Upper lobe of right lung (tissue), 1 donor: ENCODE measurements around the gene STH. TPM values are rescaled to one million over a fixed set of nuclear protein-coding genes. Genes with fewer than 3 reads are reported as not detected.

Experiments
- ATAC-seq: fragments of 200-7000 bp; cut with Tn5 transposase; one replicate; pipeline ENCODE4 v1.9.1; 2020; ENCODE audit warnings: mild to moderate bottlenecking, moderate library complexity
- DNase-seq: peaks from one replicate; pipeline ENCODE4 v3.0.0-alpha.2; 2020
- H3K27ac ChIP-seq: fragments of 200-600 bp; one replicate; pipeline ENCODE4 v1.8.0; 2022
- H3K27me3 ChIP-seq: fragments of 200-600 bp; one replicate; pipeline ENCODE4 v1.8.0; 2022; ENCODE audit warnings: mild to moderate bottlenecking
- H3K36me3 ChIP-seq: fragments of 200-600 bp; one replicate; pipeline ENCODE4 v1.8.0; 2022
- H3K4me1 ChIP-seq: fragments of 200-600 bp; one replicate; pipeline ENCODE4 v1.8.0; 2022
- H3K4me3 ChIP-seq: fragments of 200-600 bp; one replicate; pipeline ENCODE4 v1.8.0; 2022; ENCODE audit warnings: mild to moderate bottlenecking
- H3K9me3 ChIP-seq: fragments of 200-600 bp; one replicate; pipeline ENCODE4 v1.8.0; 2022
- CTCF ChIP-seq: fragments of 200-600 bp; IDR thresholded peaks from one replicate; pipeline ENCODE4 v1.8.0; 2022; ENCODE audit warnings: antibody characterized with exemption
- intact Hi-C: fragments of 100-400 bp; cut with DNase I; formaldehyde crosslinking; loops from one replicate; pipeline ENCODE4 v1.11.0; 2022
- total RNA-seq: library from RNA; stranded (reverse); fragmentation: NEBNext Ultra II Directional; extraction: Animal tissue kit (Norgen Biotek cat#: 25700); gene quantifications from one replicate; pipeline ENCODE4 v1.2.1, GENCODE V29; 2021
- donor health status: DM: no; HTN: yes; CAD: no; lungs with severe emphysema.

Gene STH
- total RNA-seq, 1 donor from 2014 or later, result not detected

GRCh38 chr17:45982791-45983613, 16.0 kb upstream of the STH start:
- ATAC-seq, result no peak
- no peaks in the 10 kb centered on the region for H3K27me3 ChIP-seq

GRCh38 chr17:45983614-45984310, 15.3 kb upstream of the STH start:
- intact Hi-C loops, result no loop called here
- H3K27ac ChIP-seq, result no peak overlapping the region
- H3K4me1 ChIP-seq, result no peaks in the 10 kb centered on the region
- DNase-seq (no peak), ATAC-seq (no peak)
- H3K36me3 ChIP-seq, result no peaks in the 10 kb centered on the region
- no peaks in the 10 kb centered on the region for H3K9me3 ChIP-seq
- no peak for TF ChIP-seq CTCF
- no peak overlapping the region for H3K4me3 ChIP-seq
- no peaks in the 10 kb centered on the region for H3K27me3 ChIP-seq

More at GRCh38 chr17:45982791-45983613, 16.0 kb upstream of the STH start:
- Histone ChIP-seq H3K27ac (no peak overlapping the region), H3K4me3 (no peak overlapping the region), H3K9me3 (no peaks in the 10 kb centered on the region), H3K36me3 (no peaks in the 10 kb centered on the region), H3K4me1 (no peaks in the 10 kb centered on the region)
- intact Hi-C loops, result no loop called here
- no peak for TF ChIP-seq CTCF
- no peak for DNase-seq

- intact Hi-C loops, result no loop called here
- Histone ChIP-seq H3K4me1 (no peaks in the 10 kb centered on the region), H3K36me3 (no peaks in the 10 kb centered on the region), H3K4me3 (no peak overlapping the region), H3K27ac (no peak overlapping the region), H3K9me3 (no peaks in the 10 kb centered on the region), H3K27me3 (no peaks in the 10 kb centered on the region)
- no peak for DNase-seq
- ATAC-seq, result no peak
- TF ChIP-seq CTCF, result no peak
Measured at GRCh38 chr17:45984368-45984767, 14.7 kb upstream of the STH start.

GRCh38 chr17:45985447-45985846, 13.6 kb upstream of the STH start:
- no peaks in the 10 kb centered on the region for H3K36me3 ChIP-seq
- H3K4me1 ChIP-seq, result no peaks in the 10 kb centered on the region
- no peaks in the 10 kb centered on the region for H3K27me3 ChIP-seq
- ATAC-seq, result no peak
- no peak for TF ChIP-seq CTCF
- intact Hi-C loops, result no loop called here
- no peak overlapping the region for H3K27ac ChIP-seq
- no peak overlapping the region for H3K4me3 ChIP-seq
- no peak for DNase-seq
- no peaks in the 10 kb centered on the region for H3K9me3 ChIP-seq

GRCh38 chr17:45986056-45986455, 13.0 kb upstream of the STH start:
- intact Hi-C loops, result no loop called here

More at GRCh38 chr17:45986056-45986455, 13.0 kb upstream of the STH start:
- ATAC-seq (no peak), DNase-seq (no peak)
- Histone ChIP-seq H3K27ac (no peak overlapping the region), H3K9me3 (no peaks in the 10 kb centered on the region), H3K4me1 (no peaks in the 10 kb centered on the region), H3K4me3 (no peak overlapping the region), H3K36me3 (no peaks in the 10 kb centered on the region), H3K27me3 (no peaks in the 10 kb centered on the region)
- TF ChIP-seq CTCF, result no peak
